ENCODE results near the gene RNF32. TPM values are rescaled to one million over a fixed set of nuclear protein-coding genes. Genes with fewer than 3 reads are reported as not detected.
"Not testable (repeated sequence)": the region's sequence is repeated elsewhere in the genome, so short reads cannot be mapped to it uniquely, and the experiment has no call there.

The RNF32 gene
- total RNA-seq, 1 donor: under 0.01 TPM

DNA sequence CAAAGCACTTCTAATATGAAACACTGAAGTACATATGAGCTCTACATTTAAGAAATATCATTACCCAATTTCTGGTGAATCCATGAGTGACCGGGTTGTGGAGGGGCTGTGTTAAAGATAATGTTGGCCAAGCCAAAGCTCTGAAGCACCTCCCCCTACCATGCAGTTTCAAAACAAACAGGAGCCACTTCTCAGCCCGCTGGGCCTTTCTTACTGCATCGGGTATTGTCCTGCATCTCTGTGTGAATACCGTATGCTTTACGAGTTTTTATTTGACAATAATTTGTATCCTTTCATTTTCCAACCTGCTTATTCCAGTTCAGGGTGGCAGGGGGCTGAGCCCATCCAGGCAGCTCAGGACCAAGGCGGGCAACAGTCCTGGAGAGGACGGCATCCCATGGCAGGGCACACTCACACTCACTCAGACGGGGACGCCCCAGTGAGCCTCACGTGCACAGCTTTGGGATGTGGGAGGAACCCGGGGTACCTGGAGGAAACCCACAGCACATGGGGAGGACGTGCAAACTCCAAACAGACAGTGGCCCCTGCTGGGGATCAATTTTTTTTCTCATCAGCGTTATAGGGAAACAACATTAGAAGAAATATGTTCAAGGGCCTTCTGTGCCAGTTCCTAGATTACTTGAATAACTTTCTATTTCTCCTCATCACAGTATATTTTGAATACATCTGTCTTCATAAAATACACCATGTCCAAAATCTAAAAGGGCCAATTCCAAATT lies 1.9 kb downstream of the RNF32 start:
- DNase-seq (ENCODE audit: insufficient read length, low spot score, missing footprints): no peak
- H3K9me3 ChIP-seq (ENCODE audit: low read depth, low read length): no peaks in the 10 kb centered on the region

GRCh38 chr7:156647330-156647729 lies 6.8 kb downstream of the RNF32 start:
- H3K27me3 ChIP-seq (ENCODE audit: insufficient read depth, low read length); H2AFZ ChIP-seq (ENCODE audit: low read length); H3K4me1 ChIP-seq (ENCODE audit: insufficient read depth, low read length); H4K20me1 ChIP-seq (ENCODE audit: insufficient read depth, low read length); H3K36me3 ChIP-seq (ENCODE audit: insufficient read depth, low read length); H3K4me2 ChIP-seq (ENCODE audit: insufficient read depth, low read length); DNase-seq (ENCODE audit: insufficient read length, low spot score, missing footprints); H3K27ac ChIP-seq (ENCODE audit: low read depth, low read length); H3K9me3 ChIP-seq (ENCODE audit: low read depth, low read length); H3K79me2 ChIP-seq (ENCODE audit: insufficient read depth, low read length); H3K4me3 ChIP-seq (ENCODE audit: insufficient read depth, low read length): not testable (repeated sequence)

More for the DNA sequence above, 1.9 kb downstream of the RNF32 start:
- Histone ChIP-seq H3K79me2 (ENCODE audit: insufficient read depth, low read length) (peaks cover 5% of the 10 kb centered on the region), H2AFZ (ENCODE audit: low read length) (no peak overlapping the region), H4K20me1 (ENCODE audit: insufficient read depth, low read length) (no peaks in the 10 kb centered on the region), H3K27me3 (ENCODE audit: insufficient read depth, low read length) (no peaks in the 10 kb centered on the region), H3K27ac (ENCODE audit: low read depth, low read length) (no peak overlapping the region), H3K4me2 (ENCODE audit: insufficient read depth, low read length) (no peak overlapping the region), H3K4me1 (ENCODE audit: insufficient read depth, low read length) (peaks cover 11% of the 10 kb centered on the region), H3K36me3 (ENCODE audit: insufficient read depth, low read length) (no peaks in the 10 kb centered on the region), H3K4me3 (ENCODE audit: insufficient read depth, low read length) (no peak overlapping the region)
- TF ChIP-seq CTCF (IDR thresholded peaks at IDR 0.05; ENCODE audit: extremely low read depth, low read depth, low read length): no peak

GRCh38 chr7:156650042-156650441 lies 9.5 kb downstream of the RNF32 start:
- TF ChIP-seq CTCF (IDR thresholded peaks at IDR 0.05; ENCODE audit: extremely low read depth, low read depth, low read length): peak; percentile 54
- DNase-seq (ENCODE audit: insufficient read length, low spot score, missing footprints): no peak
- Histone ChIP-seq H3K27ac (ENCODE audit: low read depth, low read length) (no peak overlapping the region), H2AFZ (ENCODE audit: low read length) (no peak overlapping the region), H3K79me2 (ENCODE audit: insufficient read depth, low read length) (no peaks in the 10 kb centered on the region), H3K4me2 (ENCODE audit: insufficient read depth, low read length) (no peak overlapping the region), H3K36me3 (ENCODE audit: insufficient read depth, low read length) (no peaks in the 10 kb centered on the region), H3K4me1 (ENCODE audit: insufficient read depth, low read length) (no peaks in the 10 kb centered on the region), H3K9me3 (ENCODE audit: low read depth, low read length) (no peaks in the 10 kb centered on the region), H3K4me3 (ENCODE audit: insufficient read depth, low read length) (no peak overlapping the region), H3K27me3 (ENCODE audit: insufficient read depth, low read length) (peaks cover 4% of the 10 kb centered on the region), H4K20me1 (ENCODE audit: insufficient read depth, low read length) (no peaks in the 10 kb centered on the region)

- no peak for DNase-seq (ENCODE audit: insufficient read length, low spot score, missing footprints)
- Histone ChIP-seq H3K4me2 (ENCODE audit: insufficient read depth, low read length) (no peak overlapping the region), H3K27ac (ENCODE audit: low read depth, low read length) (no peak overlapping the region), H3K27me3 (ENCODE audit: insufficient read depth, low read length) (peaks cover 4% of the 10 kb centered on the region), H2AFZ (ENCODE audit: low read length) (no peak overlapping the region), H3K79me2 (ENCODE audit: insufficient read depth, low read length) (no peaks in the 10 kb centered on the region), H3K4me3 (ENCODE audit: insufficient read depth, low read length) (no peak overlapping the region), H3K36me3 (ENCODE audit: insufficient read depth, low read length) (no peaks in the 10 kb centered on the region), H3K9me3 (ENCODE audit: low read depth, low read length) (no peaks in the 10 kb centered on the region), H4K20me1 (ENCODE audit: insufficient read depth, low read length) (no peaks in the 10 kb centered on the region), H3K4me1 (ENCODE audit: insufficient read depth, low read length) (no peaks in the 10 kb centered on the region)
- no peak for TF ChIP-seq CTCF (IDR thresholded peaks at IDR 0.05; ENCODE audit: extremely low read depth, low read depth, low read length)
These were observed 10.9 kb downstream of the RNF32 start for GRCh38 chr7:156651474-156651873.
